ENCODE data around the gene SH2D7.
A peak's percentile ranks its signal among the peaks of the same experiment; 100 is the strongest.

Gene SH2D7

DNA sequence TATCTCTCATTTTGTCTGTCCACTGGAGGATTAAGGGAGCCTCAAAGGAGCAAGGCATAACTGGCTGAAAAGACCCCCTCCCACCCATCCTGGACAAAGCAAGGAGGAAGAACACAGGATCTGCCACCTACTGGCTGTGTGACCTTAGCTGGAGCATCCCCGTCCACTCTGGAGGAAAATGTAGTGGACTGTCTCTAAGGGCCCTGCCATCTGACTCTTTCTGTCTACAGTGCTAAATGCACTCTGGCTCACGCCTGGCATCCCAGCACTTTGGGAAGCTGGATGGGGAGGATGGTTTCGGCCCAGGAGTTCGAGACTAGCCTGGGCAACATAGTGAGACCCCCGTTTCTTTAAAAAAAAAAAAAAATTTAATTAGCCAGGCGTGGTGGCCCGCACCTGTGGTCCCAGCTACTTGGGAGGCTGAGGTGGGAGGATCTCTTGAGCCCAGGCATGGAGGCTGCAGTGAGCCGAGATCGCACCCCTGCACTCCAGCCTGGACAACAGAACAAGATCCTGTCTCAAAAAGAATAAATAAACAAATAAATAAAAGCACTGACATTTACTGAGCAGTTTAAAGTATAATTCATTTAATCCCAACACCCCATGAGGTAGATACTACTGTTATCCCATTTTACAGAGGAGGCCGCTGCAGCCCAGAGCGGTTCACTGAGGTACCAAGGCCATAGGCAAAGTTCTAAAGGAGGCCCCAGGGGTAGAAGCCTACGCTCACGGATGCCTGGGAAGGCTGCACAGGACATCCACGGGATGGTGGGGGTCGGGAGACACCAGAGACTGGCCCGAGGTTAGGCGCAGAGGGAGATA lies 15.9 kb upstream of the SH2D7 start:
- DNase-seq (ENCODE audit: low read depth), result no peak
- TF ChIP-seq, protein P1, sequence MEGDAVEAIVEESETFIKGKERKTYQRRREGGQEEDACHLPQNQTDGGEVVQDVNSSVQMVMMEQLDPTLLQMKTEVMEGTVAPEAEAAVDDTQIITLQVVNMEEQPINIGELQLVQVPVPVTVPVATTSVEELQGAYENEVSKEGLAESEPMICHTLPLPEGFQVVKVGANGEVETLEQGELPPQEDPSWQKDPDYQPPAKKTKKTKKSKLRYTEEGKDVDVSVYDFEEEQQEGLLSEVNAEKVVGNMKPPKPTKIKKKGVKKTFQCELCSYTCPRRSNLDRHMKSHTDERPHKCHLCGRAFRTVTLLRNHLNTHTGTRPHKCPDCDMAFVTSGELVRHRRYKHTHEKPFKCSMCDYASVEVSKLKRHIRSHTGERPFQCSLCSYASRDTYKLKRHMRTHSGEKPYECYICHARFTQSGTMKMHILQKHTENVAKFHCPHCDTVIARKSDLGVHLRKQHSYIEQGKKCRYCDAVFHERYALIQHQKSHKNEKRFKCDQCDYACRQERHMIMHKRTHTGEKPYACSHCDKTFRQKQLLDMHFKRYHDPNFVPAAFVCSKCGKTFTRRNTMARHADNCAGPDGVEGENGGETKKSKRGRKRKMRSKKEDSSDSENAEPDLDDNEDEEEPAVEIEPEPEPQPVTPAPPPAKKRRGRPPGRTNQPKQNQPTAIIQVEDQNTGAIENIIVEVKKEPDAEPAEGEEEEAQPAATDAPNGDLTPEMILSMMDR (conservative IDR thresholded peaks at IDR 0.05; ENCODE audit: control insufficient read depth, insufficient read depth, low read depth, low read length), result peak; percentile 33
- peak overlapping the region; percentile 91 for H3K4me3 ChIP-seq (ENCODE audit: control insufficient read depth, low read depth, low read length)

DNA sequence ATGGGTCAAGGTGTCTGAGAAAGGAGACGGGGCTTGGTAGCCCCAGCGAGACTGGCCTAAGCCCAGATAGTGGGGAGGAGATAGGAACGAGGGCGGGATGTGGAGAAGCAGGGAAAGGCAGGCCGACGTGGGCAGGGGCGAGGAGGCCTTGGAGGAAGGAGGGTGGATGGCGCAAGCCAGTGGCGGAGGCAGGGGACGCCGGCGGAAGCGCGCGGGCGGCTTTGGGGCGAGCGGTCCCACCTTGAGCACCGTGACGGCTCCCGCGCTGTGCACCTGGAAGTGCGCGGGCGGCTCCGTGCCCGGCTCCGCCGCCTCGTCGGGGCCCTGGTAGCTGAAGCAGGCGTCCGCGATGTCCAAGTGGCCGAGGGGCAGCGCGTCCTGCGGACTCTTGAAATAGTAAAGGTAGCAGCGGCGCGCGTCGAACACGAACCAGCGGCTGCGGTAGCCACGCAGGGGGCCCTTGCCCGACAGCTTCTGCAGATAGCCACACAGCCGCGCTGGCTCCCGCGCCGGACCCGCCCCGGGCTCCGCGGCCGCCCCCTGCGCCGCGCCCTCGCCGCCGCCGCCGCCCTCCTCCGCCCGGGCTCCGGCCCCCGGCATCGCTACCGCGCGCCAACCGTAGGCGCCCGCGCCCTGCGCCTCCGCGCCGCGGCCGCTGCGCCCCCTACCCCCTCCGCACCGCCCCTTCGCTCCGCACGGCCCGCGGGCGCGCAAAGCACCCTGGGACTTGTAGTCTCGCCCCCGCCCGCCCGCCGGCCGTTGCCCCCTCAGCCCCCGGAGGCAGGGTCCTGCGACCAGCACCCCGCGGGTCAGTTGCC lies 15.1 kb upstream of the SH2D7 start, which contains the start of gene TBC1D2B:
TSS of gene TBC1D2B (minus strand) at position 659 of the 818 bp plus-strand sequence. CDS start at position 600, 59 bp downstream.
- H3K4me3 ChIP-seq (ENCODE audit: control insufficient read depth, low read depth, low read length), result peak within 1 kb of the TSS; percentile 91
- DNase-seq (ENCODE audit: low read depth), result peak; percentile 51
- TF ChIP-seq, protein P1 (conservative IDR thresholded peaks at IDR 0.05; ENCODE audit: control insufficient read depth, insufficient read depth, low read depth, low read length), result no peak

DNA sequence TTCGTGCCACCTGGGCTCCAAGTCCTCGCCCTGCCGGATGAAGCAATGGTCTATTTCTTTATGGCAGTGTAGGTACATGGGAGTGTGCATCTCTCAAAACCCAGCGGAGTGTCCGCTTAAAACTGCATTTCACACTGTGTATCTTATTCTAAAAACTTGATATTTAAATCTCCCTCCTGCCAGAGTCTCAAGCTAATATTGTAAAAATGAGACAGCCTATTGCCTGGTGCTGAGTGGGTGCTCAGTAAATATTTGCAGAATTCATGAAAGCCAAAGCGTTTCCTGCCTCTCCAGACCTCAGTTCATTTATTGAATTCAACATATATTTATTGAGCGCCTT lies 14.5 kb upstream of the SH2D7 start:
- no peak for DNase-seq (ENCODE audit: low read depth)
- TF ChIP-seq, protein P1 (conservative IDR thresholded peaks at IDR 0.05; ENCODE audit: control insufficient read depth, insufficient read depth, low read depth, low read length), result no peak
- peak overlapping the region; percentile 61 for H3K4me3 ChIP-seq (ENCODE audit: control insufficient read depth, low read depth, low read length)

DNA sequence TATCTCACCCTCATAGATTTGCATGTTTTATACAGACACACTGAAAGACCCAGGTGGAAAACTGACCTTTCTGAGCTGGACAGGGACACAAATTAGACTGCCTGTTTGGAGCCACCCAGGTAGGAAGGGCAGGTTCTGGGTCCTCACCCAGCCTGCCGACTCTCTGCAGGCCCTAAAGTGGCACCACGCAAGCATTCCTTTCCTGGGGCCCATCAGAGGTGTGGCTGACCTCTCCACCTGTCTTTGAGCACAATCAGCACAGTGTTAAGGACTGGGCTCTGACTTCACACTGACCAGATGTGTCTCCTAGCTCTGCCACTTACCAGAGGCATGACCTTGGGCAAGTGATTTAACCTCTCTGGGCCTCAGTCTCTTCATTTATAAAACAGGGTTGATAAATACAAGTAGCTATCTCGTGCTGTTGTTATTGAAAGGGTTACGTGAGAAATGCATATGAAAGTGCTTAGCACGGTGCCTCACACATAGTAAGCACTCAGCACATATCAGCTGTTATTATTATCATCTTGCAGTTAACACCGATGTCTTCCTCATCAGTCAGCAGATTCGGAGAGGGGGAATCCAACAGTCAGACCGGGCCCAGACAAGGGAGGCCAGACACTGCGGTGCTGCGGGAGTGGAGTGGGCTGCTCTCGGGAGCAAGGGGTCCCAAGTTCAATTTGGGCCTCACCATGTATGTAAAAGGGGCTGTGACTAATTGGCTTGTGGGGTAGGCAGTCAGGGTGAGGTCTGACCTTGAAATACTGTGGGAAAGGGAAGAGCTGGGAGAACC lies 12.9 kb upstream of the SH2D7 start:
- TF ChIP-seq, protein P1 (conservative IDR thresholded peaks at IDR 0.05; ENCODE audit: control insufficient read depth, insufficient read depth, low read depth, low read length), result no peak
- H3K4me3 ChIP-seq (ENCODE audit: control insufficient read depth, low read depth, low read length), result no peak overlapping the region
- no peak for DNase-seq (ENCODE audit: low read depth)

DNA sequence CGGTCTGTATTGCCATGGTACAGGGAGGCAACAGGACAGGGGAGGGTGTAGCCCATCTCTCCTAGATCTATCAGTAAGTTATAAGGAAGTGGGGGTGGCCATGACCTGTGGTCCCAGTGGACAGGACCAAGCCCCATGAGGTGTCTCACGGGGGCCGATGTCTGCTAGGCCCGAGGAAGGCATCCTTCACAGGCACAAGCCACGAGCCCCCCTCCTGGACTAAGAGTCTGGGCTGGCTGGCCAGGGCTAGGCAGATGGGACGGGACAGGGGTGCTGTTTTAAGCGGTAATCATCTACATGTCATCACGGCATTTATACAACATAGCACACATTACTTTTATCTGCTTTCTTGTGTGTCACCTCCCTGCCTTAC lies 12.3 kb upstream of the SH2D7 start:
- no peak for DNase-seq (ENCODE audit: low read depth)
- TF ChIP-seq, protein P1 (conservative IDR thresholded peaks at IDR 0.05; ENCODE audit: control insufficient read depth, insufficient read depth, low read depth, low read length), result no peak
- H3K4me3 ChIP-seq (ENCODE audit: control insufficient read depth, low read depth, low read length), result no peak overlapping the region

DNA sequence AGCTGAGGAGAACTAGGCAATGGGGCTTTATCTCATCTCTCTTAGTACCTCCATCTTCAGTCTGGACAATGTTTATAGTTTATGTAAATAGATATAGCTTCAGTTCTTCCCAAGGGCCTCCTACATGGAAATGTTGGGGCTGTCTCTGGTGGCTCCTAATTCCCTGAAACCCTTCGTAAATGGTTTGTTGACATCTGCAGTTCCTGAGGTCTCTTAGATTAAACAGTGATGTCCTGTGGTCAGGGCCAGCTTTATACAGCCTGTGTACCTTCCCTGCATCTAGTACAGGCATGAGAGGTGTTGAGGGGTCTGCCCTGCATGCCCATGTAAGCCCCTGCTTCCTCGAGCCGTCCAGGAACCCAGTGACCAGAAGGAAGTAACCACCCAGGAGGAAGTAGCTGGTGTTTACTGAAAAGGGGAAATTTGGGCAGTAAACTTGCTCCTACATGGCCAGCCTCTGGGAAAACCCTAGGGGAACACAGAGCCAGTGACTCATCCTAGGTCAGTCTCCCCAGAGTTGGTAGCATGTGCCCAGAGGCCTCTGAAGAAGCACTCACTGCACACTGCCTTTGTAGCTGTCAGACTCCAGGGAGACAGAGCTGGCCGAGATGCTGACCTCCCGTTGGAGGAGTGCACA lies 10.1 kb upstream of the SH2D7 start:
- DNase-seq (ENCODE audit: low read depth), result peak; percentile 42
- H3K4me3 ChIP-seq (ENCODE audit: control insufficient read depth, low read depth, low read length), result no peak overlapping the region
- TF ChIP-seq, protein P1 (conservative IDR thresholded peaks at IDR 0.05; ENCODE audit: control insufficient read depth, insufficient read depth, low read depth, low read length), result no peak
